HG03354 (cell line): ENCODE data around the gene CRELD2.
A peak's percentile ranks its signal among the peaks of the same experiment; 100 is the strongest.

Experiments
- ATAC-seq: cut with Tn5 transposase; IDR thresholded peaks from one replicate; pipeline ENCODE4 v1.9.1; 2021; ENCODE audit warnings: mild to moderate bottlenecking; ENCODE audit not compliant: unreplicated experiment, poor library complexity, severe bottlenecking

The CRELD2 gene, protein sequence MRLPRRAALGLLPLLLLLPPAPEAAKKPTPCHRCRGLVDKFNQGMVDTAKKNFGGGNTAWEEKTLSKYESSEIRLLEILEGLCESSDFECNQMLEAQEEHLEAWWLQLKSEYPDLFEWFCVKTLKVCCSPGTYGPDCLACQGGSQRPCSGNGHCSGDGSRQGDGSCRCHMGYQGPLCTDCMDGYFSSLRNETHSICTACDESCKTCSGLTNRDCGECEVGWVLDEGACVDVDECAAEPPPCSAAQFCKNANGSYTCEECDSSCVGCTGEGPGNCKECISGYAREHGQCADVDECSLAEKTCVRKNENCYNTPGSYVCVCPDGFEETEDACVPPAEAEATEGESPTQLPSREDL

DNA sequence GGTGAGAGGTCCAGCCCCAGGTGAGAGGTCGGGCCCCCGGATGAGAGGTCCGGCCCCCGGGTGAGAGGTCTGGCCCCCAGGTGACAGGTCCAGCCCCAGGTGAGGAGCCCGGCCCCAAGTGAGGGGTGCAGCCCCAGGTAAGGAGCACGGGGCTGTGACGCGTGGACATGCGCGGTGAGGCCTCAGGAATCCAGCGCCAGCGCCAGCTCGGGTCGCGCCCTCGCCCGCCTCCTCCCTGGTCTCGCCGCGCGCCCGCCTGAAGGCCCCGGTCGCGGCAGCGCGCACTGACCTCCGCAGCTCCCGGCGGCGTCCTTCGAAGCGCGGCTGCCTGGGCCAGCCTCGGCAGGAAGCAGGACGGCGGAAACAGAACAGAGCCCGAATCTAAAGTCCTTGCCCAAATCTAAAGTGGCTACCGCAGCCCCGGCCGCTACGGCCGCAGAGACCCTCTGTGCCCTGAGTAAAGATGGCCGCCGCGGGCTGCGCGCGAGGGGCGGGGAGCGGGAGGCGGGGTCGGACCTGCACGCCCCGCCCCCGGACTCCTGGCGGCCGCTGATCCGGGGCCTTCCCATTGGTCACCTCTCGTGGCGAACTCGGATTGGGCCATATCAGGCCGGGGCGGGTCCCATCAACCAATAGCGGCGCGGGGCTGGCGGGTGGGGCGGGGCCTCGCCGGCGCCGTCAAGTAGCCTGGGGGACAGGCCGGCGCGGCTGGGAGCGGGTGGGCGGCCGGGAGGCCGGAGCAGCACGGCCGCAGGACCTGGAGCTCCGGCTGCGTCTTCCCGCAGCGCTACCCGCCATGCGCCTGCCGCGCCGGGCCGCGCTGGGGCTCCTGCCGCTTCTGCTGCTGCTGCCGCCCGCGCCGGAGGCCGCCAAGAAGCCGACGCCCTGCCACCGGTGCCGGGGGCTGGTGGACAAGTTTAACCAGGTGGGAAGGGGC is at the start of gene CRELD2, which contains the start of gene ALG12:
Gene CRELD2 (plus strand): TSS at position 661 of the 937 bp plus-strand sequence. CDS start 136 bp downstream, at position 797.
Gene ALG12 (minus strand): TSS at position 465 of the 937 bp plus-strand sequence. CDS start 4,673 bp downstream, outside the sequence.
- ATAC-seq, result peak; percentile 87

DNA sequence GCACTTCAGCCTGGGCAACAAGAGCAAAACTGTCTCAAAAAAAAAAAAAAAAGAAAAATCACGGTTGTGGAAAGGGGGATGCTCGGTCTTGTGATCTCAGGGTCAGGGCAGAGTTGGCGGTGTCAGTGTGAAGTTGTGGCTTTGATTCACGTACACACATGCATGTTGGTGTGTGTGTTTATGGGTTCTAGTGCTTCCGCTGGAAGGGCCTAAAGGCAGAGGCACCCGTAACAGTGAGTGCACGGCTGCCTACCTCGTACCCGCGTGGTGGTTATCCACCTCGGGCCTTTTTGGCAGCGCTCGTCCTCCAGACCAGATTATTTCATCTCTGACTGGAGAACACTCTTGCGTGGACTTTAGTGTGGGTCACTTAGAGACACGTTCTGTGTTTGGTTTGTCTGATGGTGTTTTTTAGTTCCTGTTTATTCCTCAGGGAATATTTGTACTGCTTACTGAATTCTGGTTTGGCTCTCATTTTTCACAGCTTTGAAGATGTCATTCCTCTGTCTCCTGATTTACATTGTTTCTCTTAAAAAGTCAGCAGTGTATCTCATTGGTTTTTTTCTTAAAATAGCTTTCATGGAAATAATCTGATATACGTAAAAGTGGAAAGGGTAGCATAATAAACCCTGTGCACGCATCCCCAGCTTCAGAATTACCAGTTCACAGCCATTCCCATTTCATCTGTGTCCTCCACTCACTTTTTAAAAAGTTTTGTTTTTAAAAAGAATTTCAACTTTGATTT is 49.2 kb upstream of the CRELD2 start:
- no peak for ATAC-seq

DNA sequence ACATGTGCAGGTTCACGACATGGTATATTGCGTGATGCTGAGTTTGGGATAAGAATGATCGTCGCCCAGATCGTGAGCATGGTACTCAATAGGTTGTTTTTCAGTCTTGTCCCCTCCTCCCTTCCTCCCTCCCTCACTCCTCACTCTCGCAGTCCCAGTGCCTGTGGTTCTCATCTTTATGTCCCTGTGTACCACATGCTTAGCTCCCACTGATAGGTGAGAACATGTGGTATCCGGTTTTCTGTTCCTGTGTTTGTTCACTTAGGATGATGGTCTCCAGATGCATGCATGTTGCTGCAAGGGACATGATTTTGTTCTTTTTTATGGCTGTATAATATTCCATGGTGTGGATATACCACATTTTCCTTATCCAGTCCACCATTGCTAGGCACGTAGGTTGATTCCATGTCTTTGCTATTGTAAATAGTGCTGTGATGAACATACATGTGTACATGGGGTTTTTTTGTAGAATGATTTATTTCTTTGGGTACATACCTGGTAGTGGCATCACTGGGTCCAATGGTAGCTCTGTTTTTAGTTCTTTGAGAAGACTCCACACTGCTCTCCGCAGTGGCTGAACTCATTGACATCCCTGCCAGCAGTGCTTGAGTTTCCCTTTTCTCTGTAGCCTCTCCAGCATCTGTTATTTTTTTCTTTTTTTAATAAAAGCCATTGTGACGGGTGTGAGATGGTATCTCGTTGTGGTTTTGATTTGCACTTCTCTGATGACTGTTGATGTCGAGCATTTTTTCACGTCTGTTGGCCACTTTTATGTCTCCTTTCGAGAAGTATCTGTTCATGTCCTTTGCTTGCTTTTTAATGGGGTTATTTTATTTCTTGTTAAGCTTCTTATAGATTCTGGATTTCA is 48.4 kb upstream of the CRELD2 start:
- no peak for ATAC-seq

DNA sequence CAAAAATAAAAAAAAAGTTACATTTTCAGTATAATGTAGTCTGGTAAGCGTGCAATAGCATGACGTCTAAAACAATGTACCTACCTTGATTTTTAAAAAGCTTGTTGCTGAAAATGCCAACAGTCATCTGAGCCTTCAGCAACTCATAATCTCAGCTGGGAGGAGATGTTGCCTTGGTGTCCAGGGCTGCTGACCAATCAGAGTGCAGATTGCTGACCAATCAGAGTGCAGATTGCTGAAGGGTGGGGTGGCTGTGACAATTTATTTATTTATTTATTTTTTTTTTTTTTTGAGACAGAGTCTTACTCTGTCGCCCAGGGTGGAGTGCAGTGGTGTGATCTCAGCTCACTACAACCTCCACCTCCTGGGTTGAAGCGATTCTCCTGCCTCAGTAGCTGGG is 47.0 kb upstream of the CRELD2 start:
- ATAC-seq, result no peak

DNA sequence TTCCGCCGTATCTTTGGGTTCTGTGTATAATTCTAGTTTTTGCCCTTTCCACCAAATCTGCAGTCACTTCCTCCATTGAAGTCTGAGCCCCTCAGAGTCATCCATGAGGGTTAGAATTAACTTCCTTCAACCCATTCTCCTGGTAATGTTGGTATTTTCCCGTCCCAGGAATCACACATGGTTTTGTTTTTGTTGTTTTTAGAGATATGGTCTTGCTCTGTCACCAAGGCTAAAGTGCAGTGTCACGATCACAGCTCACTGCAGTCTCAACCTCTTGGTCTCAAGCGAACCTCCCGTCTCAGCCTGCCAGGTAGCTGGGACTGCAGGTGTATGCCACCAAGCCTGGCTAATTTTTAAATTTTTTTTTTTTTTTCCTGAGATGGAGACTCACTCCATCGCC is 46.1 kb upstream of the CRELD2 start:
- ATAC-seq, result no peak

DNA sequence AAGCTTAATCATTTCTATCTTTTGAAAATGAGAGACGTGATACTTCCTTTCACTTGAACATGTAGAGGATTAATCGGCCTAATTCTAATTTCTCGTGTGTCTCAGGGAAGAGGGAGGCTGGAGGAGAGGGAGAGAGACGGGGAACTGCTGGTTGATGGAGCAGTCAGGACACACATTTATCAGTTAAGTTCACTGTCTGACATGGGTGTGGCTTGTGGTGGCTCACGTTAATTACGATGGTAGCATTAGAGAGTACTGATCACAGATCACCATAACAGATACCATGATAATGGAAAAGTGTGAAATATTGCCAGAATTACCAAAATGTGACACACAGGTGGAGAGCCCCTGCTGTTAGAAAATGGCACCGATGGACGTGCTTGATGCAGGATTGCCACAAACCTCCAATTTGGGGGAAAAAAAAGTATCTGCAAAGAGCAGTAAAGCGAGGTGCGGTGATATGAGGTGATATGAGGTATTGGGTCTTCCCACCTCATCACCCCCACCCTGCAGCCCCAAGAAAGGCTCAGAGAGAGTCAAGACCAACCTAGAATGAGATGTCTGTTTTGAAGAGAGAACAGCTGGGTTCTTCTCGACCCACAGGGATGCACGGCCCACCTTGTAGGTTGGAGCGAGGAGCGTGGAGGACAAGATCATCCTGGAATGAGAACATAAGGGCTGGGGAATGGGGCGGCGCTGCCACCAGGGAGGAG is 45.0 kb upstream of the CRELD2 start:
- no peak for ATAC-seq

DNA sequence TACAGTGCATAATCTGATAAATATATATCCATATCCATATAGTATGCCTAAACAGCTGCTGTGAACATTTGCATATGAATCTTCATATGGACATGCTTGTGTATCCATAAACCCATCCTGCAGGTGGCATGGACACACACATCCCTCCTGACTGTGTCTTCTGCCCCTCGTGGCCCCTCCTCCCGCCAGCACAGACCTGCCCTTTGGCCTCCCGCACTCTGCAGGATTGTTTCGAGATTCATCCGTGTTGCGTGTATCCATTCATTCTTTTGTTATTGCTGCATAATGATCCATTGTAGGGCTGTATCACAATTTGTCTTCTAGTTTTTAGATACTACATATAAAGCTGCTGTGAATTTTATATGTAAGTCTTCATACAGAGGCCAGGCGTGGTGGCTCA is 40.8 kb upstream of the CRELD2 start:
- ATAC-seq, result no peak

DNA sequence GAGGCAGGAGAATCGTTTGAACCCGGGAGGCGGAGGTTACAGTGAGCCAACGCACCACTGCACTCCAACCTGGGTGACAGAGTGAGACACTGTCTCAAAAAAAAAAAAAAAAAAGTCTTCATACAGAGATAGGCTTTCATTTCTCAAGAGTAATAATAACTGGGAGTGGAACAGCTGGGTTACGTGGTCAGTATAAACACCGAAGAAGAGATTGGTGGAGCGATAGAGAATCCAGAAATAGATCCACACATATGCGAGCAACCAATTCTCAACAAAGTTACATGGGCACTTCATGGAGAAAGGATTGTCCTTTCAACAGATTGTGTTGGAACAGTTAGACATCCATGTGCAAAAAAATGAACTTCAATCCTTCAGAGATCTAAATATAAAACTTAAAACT is 40.2 kb upstream of the CRELD2 start:
- ATAC-seq, result no peak

DNA sequence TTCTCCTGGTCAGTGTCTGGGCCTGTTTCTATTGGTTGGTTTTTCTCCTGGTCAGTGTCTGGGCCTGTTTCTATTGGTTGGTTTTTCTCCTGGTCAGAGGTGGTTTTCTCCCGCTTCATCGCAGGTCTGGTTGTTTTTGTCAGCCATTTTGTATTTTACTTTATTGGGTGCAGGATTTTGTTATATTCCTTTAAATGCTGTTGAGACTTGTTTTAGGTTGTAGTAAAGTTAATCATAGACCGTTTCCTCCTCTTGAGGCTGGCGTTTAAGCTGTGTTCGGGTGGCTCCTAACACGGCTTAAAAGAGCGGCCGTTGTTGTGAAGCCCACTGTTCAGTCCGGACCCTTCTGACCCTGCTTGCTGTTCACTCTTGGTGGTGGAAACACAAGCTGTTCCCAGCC is 38.6 kb upstream of the CRELD2 start:
- no peak for ATAC-seq

DNA sequence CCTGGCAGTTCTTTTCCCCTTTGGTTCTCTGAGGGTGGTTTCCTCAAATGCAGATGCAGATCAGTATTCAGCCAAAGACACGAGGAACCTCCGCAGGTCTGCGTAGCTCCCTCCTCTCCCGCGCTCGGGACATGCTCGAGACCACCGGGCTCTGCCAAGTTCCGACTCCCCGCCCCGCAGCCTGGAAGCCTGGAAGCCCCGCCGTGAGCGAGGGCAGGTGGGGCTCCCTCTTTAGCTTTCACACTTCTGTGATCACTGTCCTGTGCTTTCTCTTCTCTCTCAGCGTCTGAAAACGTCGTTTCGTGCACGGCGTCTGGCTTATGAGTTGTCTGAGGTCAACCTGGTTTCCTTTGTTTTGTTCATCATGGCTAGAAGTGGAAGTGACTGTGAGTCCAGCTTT is 38.2 kb upstream of the CRELD2 start:
- no peak for ATAC-seq

DNA sequence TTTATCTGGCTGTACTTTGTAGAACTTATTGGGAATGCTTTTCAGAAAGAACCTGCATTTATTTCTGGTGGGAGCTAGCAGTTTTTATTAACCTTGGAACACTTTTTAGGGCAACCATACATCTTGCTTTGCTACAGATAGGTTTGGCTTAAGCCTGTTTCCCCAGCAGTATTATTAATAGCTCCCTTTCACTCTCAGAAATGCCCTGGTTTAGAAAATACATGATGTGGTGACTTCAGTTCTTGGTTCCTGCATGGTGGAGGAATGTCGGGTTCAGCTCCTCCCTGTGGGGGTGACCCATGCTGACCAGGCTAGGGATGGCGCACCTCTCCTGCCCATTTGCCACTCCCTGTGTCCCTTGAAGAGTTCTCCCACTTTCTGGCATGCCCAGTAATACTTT is 36.6 kb upstream of the CRELD2 start:
- ATAC-seq, result no peak

DNA sequence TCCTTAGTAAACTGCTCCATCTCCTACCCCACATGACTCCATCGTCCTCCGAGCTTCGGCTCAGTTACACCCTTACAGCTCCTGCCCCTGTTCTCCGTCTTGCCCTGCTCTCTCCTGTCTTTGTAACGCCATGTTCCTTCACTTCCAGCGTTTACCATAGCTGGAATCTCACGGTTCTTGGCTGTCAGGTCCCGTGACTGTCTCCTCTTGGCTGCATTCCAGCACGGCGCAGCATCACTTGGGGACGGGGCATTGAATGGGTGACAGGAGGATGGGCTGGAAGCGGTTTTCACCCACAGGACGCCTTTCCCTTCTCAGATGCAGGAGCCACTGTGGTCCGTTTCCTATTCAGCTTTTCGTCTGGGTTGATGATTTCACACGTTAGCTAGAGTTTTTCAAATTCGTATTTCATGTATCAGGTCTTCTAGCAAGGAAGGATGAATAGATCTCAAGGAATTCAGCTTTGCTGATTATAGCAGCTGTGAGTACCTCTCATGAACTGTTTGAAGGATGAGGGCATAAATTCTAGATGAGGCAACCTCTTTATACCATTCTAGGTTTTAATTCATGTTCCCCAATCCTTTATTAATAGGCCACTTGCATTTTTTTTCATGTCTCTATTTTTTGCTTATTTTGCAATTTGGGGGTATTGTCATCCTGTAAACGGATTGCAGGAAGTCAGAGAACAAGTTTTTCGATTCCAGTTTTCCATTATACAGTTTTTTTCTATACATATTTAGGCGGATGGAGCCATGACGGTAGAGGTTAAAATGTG is 35.7 kb upstream of the CRELD2 start:
- no peak for ATAC-seq

DNA sequence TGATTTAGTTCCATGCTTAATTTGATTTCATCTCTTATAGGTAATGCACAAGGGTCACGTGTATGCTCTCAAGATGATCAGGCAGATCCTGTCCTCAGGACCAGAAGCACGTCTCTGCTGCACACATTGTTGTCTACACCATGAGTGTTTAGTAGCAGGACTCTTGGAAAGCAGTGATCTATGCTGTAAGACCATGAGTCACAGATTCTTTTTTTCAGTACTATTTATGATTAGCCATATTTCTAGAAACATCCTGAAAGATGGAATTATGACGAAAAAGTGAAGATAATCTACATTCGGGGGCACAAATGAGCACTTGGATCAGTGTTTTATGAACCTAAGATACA is 35.2 kb upstream of the CRELD2 start:
- ATAC-seq, result no peak

DNA sequence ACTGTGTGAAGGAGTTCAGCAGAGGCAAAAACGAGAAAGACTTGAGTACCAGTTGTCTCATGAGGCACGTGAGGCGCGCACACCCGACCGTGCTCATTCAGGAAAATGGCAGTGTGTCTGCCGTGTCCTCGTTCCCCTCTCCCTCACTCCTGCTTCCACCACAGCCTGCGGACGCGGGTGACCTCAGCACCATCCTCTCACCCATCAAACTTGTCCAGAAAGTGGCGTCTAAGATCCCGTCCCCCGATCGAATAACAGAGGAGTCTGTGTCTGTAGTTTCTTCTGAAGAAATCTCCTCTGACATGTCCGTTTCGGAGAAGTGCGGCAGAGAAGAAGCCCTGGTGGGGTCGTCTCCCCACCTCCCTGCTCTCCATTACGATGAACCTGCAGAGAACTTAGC is 34.4 kb upstream of the CRELD2 start:
- ATAC-seq, result no peak

DNA sequence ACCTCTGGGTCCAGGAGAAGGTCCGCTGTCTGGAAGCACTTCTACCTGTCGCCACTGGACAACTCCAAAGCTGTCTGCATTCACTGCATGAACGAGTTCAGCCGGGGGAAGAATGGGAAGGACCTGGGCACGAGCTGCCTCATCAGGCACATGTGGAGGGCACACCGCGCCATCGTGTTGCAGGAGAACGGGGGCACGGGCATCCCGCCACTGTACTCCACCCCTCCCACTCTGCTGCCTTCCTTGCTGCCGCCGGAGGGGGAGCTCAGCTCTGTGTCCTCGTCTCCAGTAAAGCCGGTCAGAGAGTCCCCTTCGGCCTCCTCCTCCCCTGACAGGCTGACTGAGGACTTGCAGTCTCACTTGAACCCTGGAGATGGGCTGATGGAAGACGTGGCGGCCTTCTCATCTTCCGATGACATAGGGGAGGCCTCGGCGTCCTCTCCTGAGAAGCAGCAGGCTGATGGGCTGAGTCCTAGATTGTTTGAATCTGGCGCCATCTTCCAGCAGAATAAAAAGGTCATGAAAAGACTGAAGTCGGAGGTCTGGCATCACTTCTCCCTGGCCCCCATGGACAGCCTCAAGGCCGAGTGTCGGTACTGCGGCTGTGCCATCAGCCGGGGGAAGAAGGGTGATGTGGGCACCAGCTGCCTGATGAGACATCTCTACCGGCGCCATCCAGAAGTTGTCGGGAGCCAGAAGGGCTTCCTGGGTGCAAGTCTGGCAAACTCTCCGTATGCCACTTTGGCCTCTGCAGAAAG is 33.8 kb upstream of the CRELD2 start:
- ATAC-seq, result no peak

DNA sequence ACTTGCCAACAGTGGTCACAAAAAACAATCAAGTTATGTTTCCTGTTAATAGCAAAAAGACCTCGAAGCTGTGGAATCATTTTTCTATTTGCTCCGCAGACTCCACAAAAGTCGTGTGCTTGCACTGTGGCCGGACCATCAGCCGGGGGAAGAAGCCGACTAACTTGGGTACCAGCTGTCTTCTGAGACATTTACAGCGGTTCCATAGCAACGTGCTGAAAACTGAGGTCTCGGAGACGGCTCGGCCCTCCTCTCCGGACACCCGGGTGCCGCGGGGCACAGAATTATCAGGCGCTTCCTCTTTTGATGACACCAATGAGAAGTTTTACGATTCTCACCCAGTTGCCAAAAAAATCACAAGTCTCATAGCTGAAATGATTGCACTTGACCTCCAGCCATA is 33.2 kb upstream of the CRELD2 start:
- no peak for ATAC-seq

DNA sequence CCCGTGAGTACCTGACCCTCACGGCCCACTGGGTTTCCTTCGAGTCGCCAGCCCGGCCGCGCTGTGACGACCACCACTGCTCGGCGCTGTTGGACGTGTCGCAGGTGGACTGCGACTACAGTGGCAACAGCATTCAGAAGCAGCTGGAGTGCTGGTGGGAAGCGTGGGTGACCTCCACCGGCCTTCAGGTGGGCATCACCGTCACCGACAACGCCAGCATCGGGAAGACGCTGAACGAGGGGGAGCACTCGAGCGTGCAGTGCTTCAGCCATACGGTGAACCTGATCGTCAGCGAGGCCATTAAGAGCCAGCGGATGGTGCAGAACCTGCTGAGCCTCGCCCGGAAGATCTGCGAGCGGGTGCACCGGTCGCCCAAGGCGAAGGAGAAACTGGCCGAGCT is 32.6 kb upstream of the CRELD2 start:
- no peak for ATAC-seq
